Measurements from ENCODE around the gene SPSB2. TPM values are rescaled to one million over a fixed set of nuclear protein-coding genes. Genes with fewer than 3 reads are reported as not detected.

The SPSB2 gene, protein sequence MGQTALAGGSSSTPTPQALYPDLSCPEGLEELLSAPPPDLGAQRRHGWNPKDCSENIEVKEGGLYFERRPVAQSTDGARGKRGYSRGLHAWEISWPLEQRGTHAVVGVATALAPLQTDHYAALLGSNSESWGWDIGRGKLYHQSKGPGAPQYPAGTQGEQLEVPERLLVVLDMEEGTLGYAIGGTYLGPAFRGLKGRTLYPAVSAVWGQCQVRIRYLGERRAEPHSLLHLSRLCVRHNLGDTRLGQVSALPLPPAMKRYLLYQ
- total RNA-seq (10 to 100 TPM in 1 of 4 donors, 1 to 10 TPM in 3; 4.6 to 10.5 (median 8.2) TPM), polyA plus RNA-seq (10 to 100 TPM; 13.4 to 17.4 (median 13.5) TPM)

- DNase-seq: peak; percentile 99
- intact Hi-C loops (cut with DNase I): loop anchor here (1.0 to 5.0 kb wide), 3 partner anchors 18 to 64 kb away; no protein-coding TSS in a partner anchor
- H3K27me3 ChIP-seq: no peaks in the 10 kb centered on the region
- H3K4me3 ChIP-seq: peak within 1 kb of the TSS; percentile 62 to 85 (median 74)
- H3K27ac ChIP-seq: peak within 1 kb of the TSS; percentile 84 to 90 (median 88)
- WGBS, 2 donors: 1% methylated on average over 66 of the region's 66 CpGs
- H3K36me3 ChIP-seq: peaks cover 6 to 28% (median 19%) of the 10 kb centered on the region in 4 donors
- H3K4me1 ChIP-seq: peaks cover 0 to 54% (median 41%) of the 10 kb centered on the region in 4 donors
- H3K9me3 ChIP-seq: no peaks in the 10 kb centered on the region
- TF ChIP-seq EP300 (IDR thresholded peaks at IDR 0.05) (no peak), POLR2AphosphoS5 (IDR thresholded peaks at IDR 0.05) (peak; percentile 79 to 90 (median 86)), POLR2A (IDR thresholded peaks at IDR 0.05) (peak; percentile 72 to 74)
These were observed at the start of gene SPSB2 for GRCh38 chr12:6873094-6874014. Gene SPSB2 (minus strand): TSS chr12:6873303. CDS start chr12:6872901, 402 bp downstream.

DNA sequence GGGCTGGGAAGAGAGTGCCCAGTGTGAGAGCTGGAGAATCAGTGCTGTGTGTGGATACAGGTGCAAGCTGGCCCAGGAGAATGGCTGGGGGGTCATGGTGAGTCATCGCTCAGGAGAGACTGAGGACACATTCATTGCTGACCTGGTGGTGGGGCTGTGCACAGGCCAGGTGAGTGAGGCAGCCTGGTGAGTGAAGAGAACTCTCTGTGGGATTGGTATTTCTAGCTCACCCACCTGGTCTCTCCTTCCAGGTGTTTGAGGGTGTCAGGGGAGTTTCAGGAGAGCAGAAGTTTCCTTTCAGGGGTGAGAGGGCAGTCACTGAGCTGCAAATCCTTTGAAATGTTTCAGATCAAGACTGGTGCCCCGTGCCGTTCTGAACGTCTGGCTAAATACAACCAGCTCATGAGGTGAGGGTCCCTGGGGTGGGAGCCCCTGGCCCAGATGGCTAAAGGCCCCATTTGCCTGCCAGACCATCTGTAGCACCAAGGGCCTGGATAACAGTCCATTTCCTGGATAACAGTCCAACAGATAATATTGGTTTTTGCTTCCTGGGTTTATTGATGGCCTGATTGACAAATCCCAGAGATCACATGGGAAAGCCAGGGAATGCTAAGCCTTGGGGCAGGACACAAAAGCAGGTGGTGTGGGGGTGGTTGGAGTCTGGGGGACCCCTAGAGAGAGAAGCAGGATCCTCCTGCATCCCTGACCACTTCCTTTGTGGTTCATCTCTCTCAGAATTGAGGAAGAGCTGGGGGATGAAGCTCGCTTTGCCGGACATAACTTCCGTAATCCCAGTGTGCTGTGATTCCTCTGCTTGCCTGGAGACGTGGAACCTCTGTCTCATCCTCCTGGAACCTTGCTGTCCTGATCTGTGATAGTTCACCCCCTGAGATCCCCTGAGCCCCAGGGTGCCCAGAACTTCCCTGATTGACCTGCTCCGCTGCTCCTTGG, 49.2 kb upstream of the SPSB2 start:
- no peak for DNase-seq
- intact Hi-C loops (cut with DNase I): no loop called here
- no peak overlapping the region for H3K4me3 ChIP-seq
- H3K9me3 ChIP-seq: no peaks in the 10 kb centered on the region
- no peaks in the 10 kb centered on the region for H3K27me3 ChIP-seq
- TF ChIP-seq POLR2AphosphoS5 (IDR thresholded peaks at IDR 0.05) (no peak), CTCF (IDR thresholded peaks at IDR 0.05) (no peak), POLR2A (IDR thresholded peaks at IDR 0.05) (no peak), EP300 (IDR thresholded peaks at IDR 0.05) (no peak)
- WGBS, 2 donors: 73 to 87% methylated on average over 9 of the region's 9 CpGs
- H3K4me1 ChIP-seq: peaks cover 4 to 39% (median 35%) of the 10 kb centered on the region in 4 donors
- H3K27ac ChIP-seq: peak overlapping the region in 1 of 4 donors; percentile 15
- H3K36me3 ChIP-seq: peaks cover 0 to 44% (median 4%) of the 10 kb centered on the region in 4 donors

DNA sequence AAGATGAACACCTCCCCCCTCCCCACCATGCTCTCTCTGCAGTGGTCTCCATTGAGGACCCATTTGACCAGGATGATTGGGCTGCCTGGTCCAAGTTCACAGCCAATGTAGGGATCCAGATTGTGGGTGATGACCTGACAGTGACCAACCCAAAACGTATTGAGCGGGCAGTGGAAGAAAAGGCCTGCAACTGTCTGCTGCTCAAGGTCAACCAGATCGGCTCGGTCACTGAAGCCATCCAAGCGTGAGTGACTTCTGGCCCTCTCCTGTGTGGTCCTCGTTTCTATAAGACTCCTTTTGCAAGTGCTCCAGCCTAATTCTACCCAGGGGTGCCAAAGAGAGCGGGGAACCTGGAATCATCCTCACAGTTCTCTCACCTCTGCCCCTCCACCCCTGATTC, 48.4 kb upstream of the SPSB2 start:
- intact Hi-C loops (cut with DNase I): no loop called here
- Histone ChIP-seq H3K4me3 (no peak overlapping the region), H3K9me3 (no peaks in the 10 kb centered on the region), H3K27me3 (no peaks in the 10 kb centered on the region), H3K27ac (no peak overlapping the region), H3K36me3 (peaks cover 0 to 51% (median 6%) of the 10 kb centered on the region in 4 donors), H3K4me1 (peaks cover 4 to 32% (median 30%) of the 10 kb centered on the region in 4 donors)
- 88 to 91% methylated on average over 7 of the region's 7 CpGs for WGBS, 2 donors
- TF ChIP-seq EP300 (IDR thresholded peaks at IDR 0.05): no peak
- no peak for TF ChIP-seq POLR2A (IDR thresholded peaks at IDR 0.05)
- no peak for TF ChIP-seq CTCF (IDR thresholded peaks at IDR 0.05)
- TF ChIP-seq POLR2AphosphoS5 (IDR thresholded peaks at IDR 0.05): no peak
- no peak for DNase-seq

GRCh38 chr12:6919588-6919987, 46.5 kb upstream of the SPSB2 start:
- peaks cover 0 to 57% (median 6%) of the 10 kb centered on the region in 4 donors for H3K36me3 ChIP-seq
- H3K4me1 ChIP-seq: peaks cover 0 to 26% (median 24%) of the 10 kb centered on the region in 4 donors
- DNase-seq: peak; percentile 60
- H3K4me3 ChIP-seq: no peak overlapping the region
- 68 to 80% methylated on average over 7 of the region's 7 CpGs for WGBS, 2 donors
- TF ChIP-seq POLR2AphosphoS5 (IDR thresholded peaks at IDR 0.05) (no peak), POLR2A (IDR thresholded peaks at IDR 0.05) (no peak)
- no peaks in the 10 kb centered on the region for H3K27me3 ChIP-seq
- H3K27ac ChIP-seq: no peak overlapping the region
- H3K9me3 ChIP-seq: no peaks in the 10 kb centered on the region
- intact Hi-C loops (cut with DNase I): no loop called here
